GM18517 (cell line): Measurements from ENCODE around the gene DGKA.
"Not testable (repeated sequence)": the region's sequence is repeated elsewhere in the genome, so short reads cannot be mapped to it uniquely, and the experiment has no call there.

ENCODE experiments used
- ATAC-seq: cut with Tn5 transposase; IDR thresholded peaks from one replicate; pipeline ENCODE4 v1.9.1; 2021; ENCODE audit warnings: mild to moderate bottlenecking, moderate library complexity; ENCODE audit not compliant: unreplicated experiment

Gene DGKA

DNA sequence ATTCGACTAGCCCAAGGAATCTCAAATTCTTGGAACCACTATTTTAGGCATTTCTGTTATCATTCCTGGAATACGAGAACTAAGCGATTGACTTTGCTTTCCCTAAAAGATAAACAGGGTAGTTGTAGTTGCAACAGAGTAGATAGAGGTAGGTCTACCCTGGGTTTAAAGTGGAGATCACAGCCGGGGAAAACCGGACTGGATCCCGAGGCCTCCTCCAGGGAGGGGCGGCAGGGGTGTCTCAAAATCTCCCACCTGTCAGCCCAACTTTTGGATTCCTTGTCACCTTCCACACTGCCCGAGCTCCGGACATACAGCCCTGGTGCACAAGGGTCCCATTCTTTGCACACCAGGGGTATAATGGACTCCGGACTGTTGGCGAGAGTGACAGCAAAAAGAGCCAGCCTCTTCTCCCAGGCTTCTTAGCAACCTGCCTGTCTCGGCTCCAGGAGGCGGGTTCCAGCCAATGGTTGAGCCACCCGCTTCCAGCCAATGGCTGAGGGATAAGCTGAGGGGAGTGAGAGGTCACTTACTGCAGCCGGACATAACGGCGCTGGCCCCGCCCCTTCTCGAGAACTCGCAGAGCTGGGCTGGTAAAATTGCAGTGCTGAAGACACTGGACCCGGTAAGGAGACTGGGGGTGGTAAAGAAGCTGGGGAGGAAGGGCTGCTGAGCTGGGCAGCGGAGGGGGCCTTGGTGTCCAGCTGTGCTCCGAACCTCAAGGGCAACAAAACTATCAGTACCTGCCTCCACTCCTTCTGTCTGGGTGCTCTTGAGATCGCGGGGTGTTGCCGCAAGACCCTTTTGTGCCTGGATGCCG is 66.0 kb downstream of the DGKA start, which contains the start of gene SUOX:
Gene SUOX (plus strand): TSS at position 562 of the 820 bp plus-strand sequence. CDS start 4,946 bp downstream, outside the sequence.
- peak; percentile 97 for ATAC-seq

DNA sequence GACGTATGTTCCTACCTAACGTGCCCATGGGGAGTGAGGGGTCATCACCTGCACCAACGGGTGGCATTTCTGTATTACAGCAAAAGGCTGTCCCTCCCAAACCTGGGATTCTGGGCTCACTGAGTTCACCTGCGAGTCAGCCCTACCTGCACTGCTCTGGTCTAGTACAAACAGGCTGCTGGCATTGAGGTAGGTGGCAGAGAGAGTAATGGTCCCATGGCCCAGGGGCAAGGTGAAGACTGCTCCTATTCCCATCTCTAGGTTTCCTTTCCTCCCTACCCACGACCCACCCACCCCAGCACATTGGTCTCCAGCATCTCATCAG is 66.5 kb downstream of the DGKA start:
- no peak for ATAC-seq

DNA sequence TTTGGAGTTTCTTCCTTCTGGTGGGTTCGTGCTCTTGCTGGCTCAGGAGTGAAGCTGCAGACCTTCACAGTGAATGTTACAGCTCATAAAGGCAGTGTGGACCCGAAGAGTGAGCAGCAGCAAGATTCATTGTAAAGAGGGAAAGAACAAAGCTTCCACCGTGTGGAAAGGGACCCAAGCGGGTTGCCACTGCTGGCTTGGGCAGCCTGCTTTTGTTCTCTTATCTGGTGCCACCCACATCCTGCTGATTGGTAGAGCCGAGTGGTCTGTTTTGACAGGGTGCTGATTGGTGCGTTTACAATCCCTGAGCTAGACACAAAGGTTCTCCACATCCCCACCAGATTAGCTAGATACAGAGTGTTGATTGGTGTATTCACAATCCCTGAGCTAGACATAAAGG is 68.6 kb downstream of the DGKA start:
- ATAC-seq: not testable (repeated sequence)

DNA sequence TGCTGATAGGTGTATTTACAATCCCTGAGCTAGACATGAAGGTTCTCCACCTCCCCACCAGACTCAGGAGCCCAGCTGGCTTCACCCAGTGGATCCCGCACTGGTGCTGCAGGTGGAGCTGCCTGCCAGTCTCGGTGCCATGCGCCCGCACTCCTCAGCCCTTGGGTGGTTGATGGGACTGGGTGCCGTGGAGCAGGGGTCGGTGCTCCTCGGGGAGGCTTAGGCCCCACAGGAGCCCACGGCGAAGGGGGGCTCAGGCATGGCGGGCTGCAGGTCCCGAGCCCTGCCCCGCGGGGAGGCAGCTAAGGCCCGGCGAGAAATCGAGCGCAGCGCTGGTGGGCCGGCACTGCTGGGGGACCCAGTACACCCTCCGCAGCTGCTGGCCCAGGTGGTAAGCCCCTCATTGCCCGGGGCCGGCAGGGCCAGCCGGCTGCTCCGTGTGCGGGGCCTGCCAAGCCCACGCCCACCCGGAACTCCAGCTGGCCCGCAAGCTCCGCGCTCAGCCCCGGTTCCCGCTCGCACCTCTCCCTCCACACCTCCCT is 69.1 kb downstream of the DGKA start:
- ATAC-seq: not testable (repeated sequence)

DNA sequence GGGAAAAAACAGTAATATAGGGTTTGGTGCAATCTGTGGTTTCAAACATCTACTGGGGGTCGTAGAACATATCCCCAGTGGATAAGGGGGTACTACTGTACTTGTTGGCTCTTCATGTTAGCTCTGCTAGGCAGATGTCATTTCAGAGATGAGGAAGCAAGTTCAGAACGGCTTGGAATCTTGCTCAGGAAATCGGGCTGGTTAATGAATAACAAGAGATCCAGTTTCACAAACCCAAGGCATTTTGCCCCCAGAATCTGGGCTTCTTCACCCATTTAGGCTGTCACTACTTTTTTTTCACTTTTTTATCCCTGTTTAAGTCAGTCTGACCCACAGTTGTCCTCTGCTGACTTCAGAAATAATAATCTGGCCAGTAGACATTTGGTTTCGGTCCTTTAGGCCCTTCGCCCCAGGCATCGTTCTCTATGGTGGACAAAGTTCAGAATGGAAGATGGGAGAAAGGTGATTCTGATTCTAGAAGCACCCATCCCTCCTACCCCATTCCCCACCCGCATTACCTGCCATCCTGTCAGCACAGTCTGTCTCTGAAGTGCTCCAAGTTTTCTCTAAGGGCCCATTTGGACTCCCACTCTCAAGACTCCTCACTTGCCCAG is 70.6 kb downstream of the DGKA start:
- no peak for ATAC-seq

DNA sequence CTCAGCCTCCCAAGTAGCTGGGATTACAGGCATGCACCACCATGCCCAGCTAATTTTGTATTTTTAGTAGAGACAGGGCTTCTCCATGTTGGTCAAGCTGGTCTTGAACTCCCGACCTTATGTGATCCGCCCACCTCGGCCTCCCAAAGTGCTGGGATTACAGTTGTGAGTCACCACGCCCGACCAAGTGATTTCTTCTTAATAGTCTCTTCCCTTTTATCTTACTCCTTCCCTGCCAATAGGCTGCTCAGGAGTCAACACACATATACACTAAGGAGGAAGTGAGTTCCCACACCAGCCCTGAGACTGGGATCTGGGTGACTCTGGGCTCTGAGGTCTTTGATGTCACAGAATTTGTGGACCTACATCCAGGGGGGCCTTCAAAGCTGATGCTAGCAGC is 72.4 kb downstream of the DGKA start:
- ATAC-seq: not testable (repeated sequence)
